Neural crest cell (in vitro differentiated cells): Measurements from ENCODE around the gene MPDZ. TPM values are rescaled to one million over a fixed set of nuclear protein-coding genes. Genes with fewer than 3 reads are reported as not detected.

Experiments
- DNase-seq: peaks from one replicate; pipeline ENCODE4 v3.0.0; 2021; ENCODE audit warnings: low read depth, mixed read lengths, low spot score
- H3K27ac Mint-ChIP-seq: one replicate; pipeline ENCODE4 v1.8.0; 2021; ENCODE audit warnings: mild to moderate bottlenecking, mixed read lengths; ENCODE audit not compliant: unreplicated experiment
- H3K27me3 Mint-ChIP-seq: 2 replicates; pipeline ENCODE4 v1.8.0; 2021; ENCODE audit warnings: low read depth, mild to moderate bottlenecking, mixed read lengths
- H3K36me3 Mint-ChIP-seq: 2 replicates; pipeline ENCODE4 v1.8.0; 2021; ENCODE audit warnings: low read depth, mild to moderate bottlenecking, mixed read lengths
- H3K4me1 Mint-ChIP-seq: 2 replicates; pipeline ENCODE4 v1.8.0; 2021; ENCODE audit warnings: mixed read lengths
- H3K4me3 Mint-ChIP-seq: one replicate; pipeline ENCODE4 v1.8.0; 2021; ENCODE audit warnings: mild to moderate bottlenecking, mixed read lengths
- H3K9me3 Mint-ChIP-seq: 2 replicates; pipeline ENCODE4 v1.8.0; 2021; ENCODE audit warnings: mixed read lengths
- total RNA-seq: library from RNA; stranded (reverse); gene quantifications from 2 replicates; pipeline ENCODE4 v1.2.1, GENCODE V29; 2021
- TF ChIP-seq, protein P1 (sequence below): fragments of 200-600 bp; sonication (generic); conservative IDR thresholded peaks from 2 replicates; pipeline ENCODE4 v1.5.0; 2021; ENCODE audit warnings: antibody characterized with exemption, mild to moderate bottlenecking

Gene MPDZ
- total RNA-seq, 1 donor from 2014 or later = 69.4 TPM

GRCh38 chr9:13209498-13209897 lies 70.0 kb downstream of the MPDZ start:
- no peak overlapping the region for H3K27ac Mint-ChIP-seq
- peaks cover 2% of the 10 kb centered on the region for H3K9me3 Mint-ChIP-seq
- H3K4me1 Mint-ChIP-seq = no peaks in the 10 kb centered on the region
- TF ChIP-seq, protein P1, sequence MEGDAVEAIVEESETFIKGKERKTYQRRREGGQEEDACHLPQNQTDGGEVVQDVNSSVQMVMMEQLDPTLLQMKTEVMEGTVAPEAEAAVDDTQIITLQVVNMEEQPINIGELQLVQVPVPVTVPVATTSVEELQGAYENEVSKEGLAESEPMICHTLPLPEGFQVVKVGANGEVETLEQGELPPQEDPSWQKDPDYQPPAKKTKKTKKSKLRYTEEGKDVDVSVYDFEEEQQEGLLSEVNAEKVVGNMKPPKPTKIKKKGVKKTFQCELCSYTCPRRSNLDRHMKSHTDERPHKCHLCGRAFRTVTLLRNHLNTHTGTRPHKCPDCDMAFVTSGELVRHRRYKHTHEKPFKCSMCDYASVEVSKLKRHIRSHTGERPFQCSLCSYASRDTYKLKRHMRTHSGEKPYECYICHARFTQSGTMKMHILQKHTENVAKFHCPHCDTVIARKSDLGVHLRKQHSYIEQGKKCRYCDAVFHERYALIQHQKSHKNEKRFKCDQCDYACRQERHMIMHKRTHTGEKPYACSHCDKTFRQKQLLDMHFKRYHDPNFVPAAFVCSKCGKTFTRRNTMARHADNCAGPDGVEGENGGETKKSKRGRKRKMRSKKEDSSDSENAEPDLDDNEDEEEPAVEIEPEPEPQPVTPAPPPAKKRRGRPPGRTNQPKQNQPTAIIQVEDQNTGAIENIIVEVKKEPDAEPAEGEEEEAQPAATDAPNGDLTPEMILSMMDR = no peak
- H3K36me3 Mint-ChIP-seq = peaks cover 22% of the 10 kb centered on the region
- H3K4me3 Mint-ChIP-seq = no peak overlapping the region
- no peaks in the 10 kb centered on the region for H3K27me3 Mint-ChIP-seq
- DNase-seq = no peak

- H3K9me3 Mint-ChIP-seq = no peaks in the 10 kb centered on the region
- TF ChIP-seq, protein P1 = no peak
- H3K36me3 Mint-ChIP-seq = peaks cover 34% of the 10 kb centered on the region
- H3K27me3 Mint-ChIP-seq = no peaks in the 10 kb centered on the region
- H3K4me1 Mint-ChIP-seq = no peaks in the 10 kb centered on the region
- no peak overlapping the region for H3K27ac Mint-ChIP-seq
- H3K4me3 Mint-ChIP-seq = no peak overlapping the region
- no peak for DNase-seq
These were observed 73.7 kb downstream of the MPDZ start for GRCh38 chr9:13205824-13206223.

DNA sequence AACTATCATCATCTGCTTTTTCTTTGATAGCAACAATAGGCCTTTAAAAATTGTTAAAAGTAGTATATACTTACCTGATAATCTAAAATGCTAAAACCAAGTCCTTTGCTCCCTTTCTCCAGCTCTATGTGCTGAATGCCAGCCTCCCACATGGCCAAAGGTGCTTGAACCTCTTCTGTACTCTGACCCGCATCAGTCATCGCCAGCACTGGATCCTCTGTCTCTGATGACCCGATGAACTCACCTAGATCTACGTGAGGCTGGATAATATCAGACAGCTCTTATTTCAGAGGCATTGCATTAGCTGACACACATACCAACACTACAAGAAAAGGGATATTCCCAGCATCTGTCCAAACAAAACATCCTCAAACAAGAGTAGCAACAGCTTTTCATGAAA lies 89.5 kb downstream of the MPDZ start:
- Mint-ChIP-seq H3K27ac (no peak overlapping the region), H3K4me3 (no peak overlapping the region), H3K36me3 (peaks cover 15% of the 10 kb centered on the region), H3K9me3 (no peaks in the 10 kb centered on the region), H3K27me3 (no peaks in the 10 kb centered on the region), H3K4me1 (no peaks in the 10 kb centered on the region)
- TF ChIP-seq, protein P1 = no peak
- DNase-seq = no peak

- TF ChIP-seq, protein P1 = no peak
- H3K27me3 Mint-ChIP-seq = no peaks in the 10 kb centered on the region
- no peak for DNase-seq
- no peak overlapping the region for H3K4me3 Mint-ChIP-seq
- peaks cover 13% of the 10 kb centered on the region for H3K36me3 Mint-ChIP-seq
- no peaks in the 10 kb centered on the region for H3K4me1 Mint-ChIP-seq
- H3K9me3 Mint-ChIP-seq = no peaks in the 10 kb centered on the region
- no peak overlapping the region for H3K27ac Mint-ChIP-seq
These were observed 90.1 kb downstream of the MPDZ start for GRCh38 chr9:13189362-13189761.

- TF ChIP-seq, protein P1 = no peak
- no peaks in the 10 kb centered on the region for H3K4me1 Mint-ChIP-seq
- no peak for DNase-seq
- H3K36me3 Mint-ChIP-seq = peaks cover 8% of the 10 kb centered on the region
- H3K4me3 Mint-ChIP-seq = no peak overlapping the region
- no peak overlapping the region for H3K27ac Mint-ChIP-seq
- no peaks in the 10 kb centered on the region for H3K9me3 Mint-ChIP-seq
- no peaks in the 10 kb centered on the region for H3K27me3 Mint-ChIP-seq
These were observed 92.7 kb downstream of the MPDZ start for GRCh38 chr9:13186774-13187173.

DNA sequence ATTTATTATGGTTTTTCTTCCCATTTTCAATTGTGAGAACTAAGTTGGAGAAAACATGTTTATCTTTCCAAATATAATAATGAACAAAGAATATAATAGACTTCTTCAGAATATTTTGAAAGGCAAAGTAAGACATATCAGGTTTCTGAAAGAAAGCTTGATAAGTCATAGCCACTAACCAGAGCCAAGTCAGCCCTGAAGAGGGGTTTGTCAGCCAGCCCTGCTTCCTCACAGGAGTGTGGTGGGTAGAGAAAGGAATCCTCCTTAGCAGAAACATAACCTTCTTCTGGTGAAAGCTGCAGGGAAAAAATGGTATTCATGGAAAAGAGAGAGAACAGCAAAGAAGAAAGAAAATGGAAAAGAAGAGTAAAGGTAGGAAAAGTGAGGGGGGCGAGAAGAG lies 93.4 kb downstream of the MPDZ start:
- Mint-ChIP-seq H3K4me3 (no peak overlapping the region), H3K27me3 (no peaks in the 10 kb centered on the region), H3K27ac (no peak overlapping the region), H3K36me3 (peaks cover 11% of the 10 kb centered on the region), H3K9me3 (no peaks in the 10 kb centered on the region), H3K4me1 (no peaks in the 10 kb centered on the region)
- no peak for DNase-seq
- TF ChIP-seq, protein P1 = no peak
